Testis (tissue), 3 donors: ENCODE results near the gene ARV1. TPM values are rescaled to one million over a fixed set of nuclear protein-coding genes. Genes with fewer than 3 reads are reported as not detected.

ENCODE experiments used
- DNase-seq: peaks from one replicate; pipeline ENCODE4 v3.0.0-alpha.2; 2019
- H3K27ac ChIP-seq, 2 donors: fragments of 200-600 bp; sonication (generic); one replicate each; pipeline ENCODE4 v1.5.1; 2019
- H3K27me3 ChIP-seq: fragments of 200-600 bp; sonication (generic); one replicate; pipeline ENCODE4 v1.5.1; 2019
- H3K36me3 ChIP-seq: fragments of 200-600 bp; sonication (generic); one replicate; pipeline ENCODE4 v1.5.1; 2017; ENCODE audit warnings: low read depth; ENCODE audit errors: missing control alignments
- H3K4me1 ChIP-seq: fragments of 200-600 bp; sonication (generic); one replicate; pipeline ENCODE4 v1.5.1; 2019
- H3K4me3 ChIP-seq, 2 donors: fragments of 200-600 bp; sonication (generic); one replicate each; pipeline ENCODE4 v1.5.1; 2017 to 2019
- H3K9me3 ChIP-seq: fragments of 200-600 bp; sonication (generic); one replicate; pipeline ENCODE4 v1.5.1; 2017
- CTCF ChIP-seq, 3 experiments: fragments of 450-650 bp in 2 of 3; fragments of 200-600 bp in 1 of 3; sonication (generic) in 1 of 3; IDR thresholded peaks; one replicate each; pipeline ENCODE4 v1.5.1; 2016 to 2019; ENCODE audit warnings: antibody characterized with exemption in 3 of 3, mild to moderate bottlenecking in 2 of 3, moderate library complexity in 1 of 3
- POLR2A ChIP-seq: fragments of 450-650 bp; IDR thresholded peaks from one replicate; pipeline ENCODE4 v1.6.1; 2017; ENCODE audit warnings: antibody characterized with exemption, mild to moderate bottlenecking, moderate library complexity
- WGBS, 2 donors: methylation state at CpG; one replicate each; pipeline ENCODE4 v1.1.5; 2018; 5-methylcytosine and 5-hydroxymethylcytosine counted together
- intact Hi-C: fragments of 100-400 bp; cut with DNase I; formaldehyde crosslinking; loops from one replicate; pipeline ENCODE4 v1.15.1; 2023; ENCODE audit warnings: low total_unique reads
- polyA plus RNA-seq: library from polyadenylated mRNA; stranded (reverse); fragments of 350-450 nt; fragmentation: Illumina TruSeq; extraction: RNeasy Lipid Tissue Mini Kit (QIAGEN cat#74804); gene quantifications from one replicate; pipeline ENCODE4 v1.2.3, GENCODE V29; 2014; ENCODE audit warnings: low read depth, low replicate concordance; ENCODE audit not compliant: insufficient read depth
- total RNA-seq, 2 donors: library from RNA; depleted of rRNA; stranded (reverse); fragments of >200 nt; gene quantifications; one replicate each; pipeline ENCODE4 v1.2.3, GENCODE V29; 2016

Gene ARV1
- total and polyA plus RNA-seq, 3 donors from 2014 or later = 35.4 to 71.7 (median 40.7) TPM

- H3K27ac ChIP-seq = peak overlapping the region; percentile 18 to 24
- no peaks in the 10 kb centered on the region for H3K4me1 ChIP-seq
- WGBS, 2 donors = 0 to 1% methylated on average over 4 to 59 of the region's 91 CpGs
- intact Hi-C loops = no loop called here
- no peaks in the 10 kb centered on the region for H3K9me3 ChIP-seq
- peak; percentile 14 for DNase-seq
- H3K27me3 ChIP-seq = no peaks in the 10 kb centered on the region
- H3K36me3 ChIP-seq = no peaks in the 10 kb centered on the region
- TF ChIP-seq POLR2A (no peak), CTCF (IDR thresholded peaks at IDR 0.05) (no peak)
- H3K4me3 ChIP-seq = peak overlapping the region; percentile 68 to 70
Observed at GRCh38 chr1:231039161-231040018, 60.5 kb downstream of the ARV1 start.

DNA sequence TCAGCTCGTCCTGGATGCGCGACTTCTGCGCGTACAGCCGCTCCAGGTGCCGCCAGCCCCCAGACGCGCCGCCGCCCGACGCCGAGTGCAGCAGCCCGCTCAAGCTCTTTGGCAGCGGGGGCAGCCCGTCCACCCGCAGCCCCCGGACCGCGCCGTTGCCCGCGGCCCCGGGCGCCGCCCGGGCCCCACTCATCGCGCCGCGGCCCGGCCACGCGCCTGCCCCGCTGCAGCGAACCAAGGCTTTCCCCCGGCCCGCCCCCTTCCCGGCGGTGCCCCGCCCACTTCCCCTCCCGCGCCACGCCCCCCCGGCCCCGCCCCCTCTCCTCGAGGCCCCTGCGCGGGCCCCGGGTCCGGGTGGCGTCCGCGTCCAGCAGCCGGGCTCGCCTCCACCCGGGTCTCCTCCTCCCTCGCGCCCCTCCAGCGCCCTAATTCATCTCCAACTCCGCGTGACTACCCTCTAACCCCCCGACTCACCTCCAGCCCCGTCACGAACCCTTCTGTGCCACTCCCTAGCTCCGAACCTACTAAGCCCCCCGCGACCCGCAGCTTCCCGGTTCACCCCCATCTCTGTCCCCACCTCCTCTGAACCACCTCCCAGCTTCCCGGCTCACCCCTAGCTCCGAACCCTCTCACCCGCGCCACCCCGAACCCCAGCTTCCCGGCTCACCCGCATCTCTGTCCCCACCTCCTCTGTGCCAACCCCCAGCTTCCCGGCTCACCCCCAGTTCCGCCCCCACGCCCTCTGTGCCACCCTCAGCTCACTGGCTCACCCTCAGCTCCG lies 61.3 kb downstream of the ARV1 start, which contains the start of gene FAM89A:
FAM89A (minus strand) TSS at position 236 of the 781 bp plus-strand sequence; CDS start at position 193, 43 bp downstream.
- peak; percentile 63 for DNase-seq
- intact Hi-C loops = no loop called here
- Histone ChIP-seq H3K27me3 (no peaks in the 10 kb centered on the region), H3K36me3 (no peaks in the 10 kb centered on the region), H3K9me3 (no peaks in the 10 kb centered on the region), H3K27ac (peak within 1 kb of the TSS; percentile 18 to 24), H3K4me1 (no peaks in the 10 kb centered on the region), H3K4me3 (peak within 1 kb of the TSS; percentile 68 to 70)
- no peak for TF ChIP-seq POLR2A
- TF ChIP-seq CTCF (IDR thresholded peaks at IDR 0.05) = no peak
- WGBS, 2 donors = 1% methylated on average over 26 to 62 of the region's 82 CpGs

DNA sequence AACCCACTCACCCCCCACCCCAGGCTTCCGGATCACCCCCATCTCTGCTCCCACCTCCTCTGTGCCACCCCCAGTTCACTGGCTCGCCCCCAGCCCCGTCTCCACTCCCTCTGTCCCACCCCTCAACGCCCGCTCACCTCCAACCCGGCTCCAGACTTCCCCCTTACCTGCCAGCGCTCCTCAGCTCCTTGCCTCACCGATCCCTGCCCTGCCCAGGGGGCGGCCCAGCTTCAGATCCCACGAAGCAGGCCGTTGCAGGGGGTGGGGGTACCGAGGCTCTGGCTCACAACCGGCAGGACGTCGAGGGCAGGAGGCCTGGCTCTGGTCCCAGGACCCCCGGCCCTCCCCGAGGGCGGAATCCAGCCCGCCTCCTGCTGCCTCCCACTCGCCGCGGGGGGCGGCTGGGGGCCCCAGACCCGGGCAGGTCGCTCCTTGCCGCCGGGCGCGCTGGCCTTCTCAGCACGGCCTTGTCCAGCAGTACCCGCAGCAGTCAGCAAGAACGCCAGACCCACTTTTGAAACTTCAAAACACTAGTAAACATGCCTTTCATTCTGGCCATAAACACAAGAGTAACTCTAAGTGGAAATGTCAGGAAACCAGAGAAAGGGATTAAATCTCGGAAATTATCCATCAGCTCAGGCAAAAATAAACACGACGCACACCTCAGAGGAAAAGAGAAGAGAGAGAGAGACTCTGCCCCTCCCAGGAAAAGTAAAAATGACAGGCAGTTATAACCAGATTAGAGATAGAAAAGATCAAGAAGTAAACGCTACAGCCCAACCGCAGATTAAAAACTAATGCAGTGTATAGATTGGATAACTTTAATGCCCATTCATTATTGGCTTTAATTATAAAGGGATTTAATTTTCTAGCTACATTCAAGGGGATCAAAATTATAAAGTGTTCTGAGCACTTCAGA lies 62.2 kb downstream of the ARV1 start:
- WGBS, 2 donors = 4 to 5% methylated on average over 32 of the region's 37 CpGs
- Histone ChIP-seq H3K27me3 (no peaks in the 10 kb centered on the region), H3K27ac (no peak overlapping the region), H3K36me3 (no peaks in the 10 kb centered on the region), H3K4me1 (no peaks in the 10 kb centered on the region), H3K4me3 (peak overlapping the region; percentile 62 to 68), H3K9me3 (no peaks in the 10 kb centered on the region)
- DNase-seq = no peak
- TF ChIP-seq POLR2A (no peak), CTCF (IDR thresholded peaks at IDR 0.05) (no peak)
- intact Hi-C loops = no loop called here

DNA sequence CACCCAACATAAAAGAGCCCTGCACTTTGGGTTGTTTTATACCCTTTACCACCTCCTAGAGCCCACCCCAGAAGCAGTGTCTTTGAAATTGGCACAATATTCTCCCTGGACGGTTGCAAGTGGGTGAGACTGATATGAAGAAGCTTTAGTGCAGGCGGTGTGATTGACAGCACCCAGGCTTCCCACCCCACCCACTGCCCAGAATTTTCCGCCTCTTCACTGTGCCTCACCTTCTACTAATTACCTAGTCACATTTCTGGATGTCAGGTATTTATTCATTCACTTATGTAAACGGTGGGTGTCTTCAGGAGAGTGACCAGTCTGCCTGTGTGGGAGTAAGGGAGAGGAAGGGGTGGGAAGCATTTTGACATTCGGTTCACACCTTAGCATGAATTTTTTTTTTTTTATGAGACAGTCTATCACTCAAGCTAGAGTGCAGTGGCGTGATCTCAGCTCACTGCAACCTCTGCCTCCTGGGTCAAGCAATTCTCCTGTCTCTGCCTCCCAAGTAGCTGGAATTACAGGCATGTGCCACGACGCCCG lies 62.9 kb downstream of the ARV1 start:
- 69 to 70% methylated on average over 9 of the region's 9 CpGs for WGBS, 2 donors
- intact Hi-C loops = no loop called here
- DNase-seq = no peak
- Histone ChIP-seq H3K27ac (no peak overlapping the region), H3K27me3 (no peaks in the 10 kb centered on the region), H3K4me3 (no peak overlapping the region), H3K4me1 (no peaks in the 10 kb centered on the region), H3K36me3 (no peaks in the 10 kb centered on the region), H3K9me3 (no peaks in the 10 kb centered on the region)
- TF ChIP-seq POLR2A (no peak), CTCF (IDR thresholded peaks at IDR 0.05) (no peak)
